Fibroblast of upper back skin (primary cell): ENCODE measurements around the gene HS6ST3.
"Not testable (repeated sequence)": the region's sequence is repeated elsewhere in the genome, so short reads cannot be mapped to it uniquely, and the experiment has no call there.

Source experiments
- DNase-seq: peaks from one replicate; pipeline ENCODE4 v3.0.0-alpha.2; 2013

HS6ST3 gene

GRCh38 chr13:96093296-96094006 is 3.5 kb downstream of the HS6ST3 start:
- no peak for DNase-seq

DNA sequence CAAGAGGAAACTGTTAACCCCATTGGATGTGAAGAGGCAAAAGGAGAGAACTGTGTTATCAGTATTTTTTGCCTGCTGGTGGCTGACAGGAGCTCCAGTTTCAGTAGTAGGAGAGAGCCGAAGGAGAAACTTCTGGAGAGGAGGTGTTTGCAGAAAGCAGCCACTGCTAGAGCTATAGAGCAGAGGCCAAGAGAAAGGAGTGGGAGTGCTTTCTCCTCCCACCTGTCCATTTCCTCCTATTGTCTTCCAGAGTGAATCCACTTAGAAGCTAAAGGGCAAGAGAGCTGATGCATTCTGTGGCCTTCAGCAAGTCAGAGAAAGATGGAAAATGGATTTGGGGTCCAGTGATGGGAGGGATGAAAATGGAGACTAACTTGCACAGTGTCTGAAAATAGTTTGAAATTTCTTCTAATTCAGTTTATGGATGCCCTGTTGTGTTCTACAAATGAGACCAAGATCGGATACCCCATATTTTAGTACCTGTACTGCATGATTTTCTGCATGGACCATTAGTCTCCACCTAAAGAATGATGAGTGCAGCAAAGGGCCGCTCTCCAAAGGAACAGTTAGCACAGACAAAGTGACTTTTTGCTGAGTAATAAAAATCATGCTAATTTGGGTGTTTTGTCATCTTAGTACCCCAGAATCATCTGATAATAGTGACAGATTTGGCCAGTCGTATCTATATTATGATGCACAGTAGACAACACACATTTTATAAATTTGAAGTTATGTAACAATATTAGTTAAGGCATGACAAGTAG is 10.7 kb downstream of the HS6ST3 start:
- DNase-seq: no peak

- no peak for DNase-seq
Measured at GRCh38 chr13:96104516-96104915, 14.6 kb downstream of the HS6ST3 start.

DNA sequence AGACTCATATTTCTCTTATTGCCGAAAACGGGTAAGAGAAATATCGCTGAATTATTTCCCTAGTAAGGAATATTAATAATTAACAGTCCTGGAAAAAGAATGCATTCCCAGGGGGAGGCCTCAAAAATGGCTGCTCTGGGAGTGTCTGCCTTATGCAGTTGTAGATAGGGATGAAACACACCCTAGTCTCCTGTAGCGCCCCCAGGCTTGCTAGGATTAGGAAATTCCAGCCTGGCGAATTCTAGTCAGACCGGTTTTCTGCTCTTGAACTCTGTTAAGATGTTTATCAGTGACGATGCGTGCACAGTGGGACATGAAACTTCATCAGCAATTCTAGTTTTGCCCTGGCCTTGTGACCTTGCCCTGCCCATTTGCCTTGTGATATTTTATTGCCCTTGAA is 18.2 kb downstream of the HS6ST3 start:
- DNase-seq: not testable (repeated sequence)

DNA sequence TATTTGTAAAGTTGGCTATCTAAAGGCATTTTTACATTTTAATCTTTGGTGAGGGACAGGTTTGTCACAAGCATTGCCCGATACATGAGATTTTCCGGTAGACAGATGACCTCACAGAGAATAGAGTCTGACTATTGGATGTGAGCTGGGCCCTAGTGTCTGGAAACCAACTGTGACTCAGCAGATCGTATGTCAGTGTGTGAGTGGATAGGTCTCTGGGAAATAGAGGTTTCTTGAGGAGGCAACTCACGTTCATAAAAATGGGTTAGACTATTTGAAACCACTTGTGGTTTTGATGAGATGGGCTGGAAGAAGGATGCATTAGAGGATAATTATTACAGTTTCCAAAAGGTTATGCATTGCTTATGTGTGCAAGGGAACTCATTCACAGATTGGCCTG is 19.2 kb downstream of the HS6ST3 start:
- no peak for DNase-seq

GRCh38 chr13:96112936-96113335 is 23.0 kb downstream of the HS6ST3 start:
- DNase-seq: no peak

- DNase-seq: not testable (repeated sequence)
Measured at GRCh38 chr13:96115368-96115767, 25.5 kb downstream of the HS6ST3 start.

DNA sequence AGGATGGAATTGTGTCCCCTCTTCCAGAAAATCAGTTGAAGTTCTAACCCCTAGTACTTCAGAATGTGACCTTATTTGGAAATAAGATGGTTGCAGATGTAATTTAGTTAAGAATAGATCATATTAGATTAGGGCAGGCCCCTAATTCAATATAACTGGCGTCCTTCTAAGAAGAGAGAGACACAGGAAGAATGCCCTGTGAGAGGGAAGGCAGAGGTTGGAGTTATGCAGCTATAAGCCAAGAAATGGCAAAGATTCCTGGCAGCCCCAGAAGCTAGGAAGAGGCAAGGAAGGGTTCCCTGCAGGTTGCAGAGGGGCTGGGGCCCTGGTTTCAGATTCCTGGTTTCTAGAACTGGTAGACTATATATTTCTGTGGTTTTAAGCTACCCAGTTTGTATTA is 30.0 kb downstream of the HS6ST3 start:
- no peak for DNase-seq

DNA sequence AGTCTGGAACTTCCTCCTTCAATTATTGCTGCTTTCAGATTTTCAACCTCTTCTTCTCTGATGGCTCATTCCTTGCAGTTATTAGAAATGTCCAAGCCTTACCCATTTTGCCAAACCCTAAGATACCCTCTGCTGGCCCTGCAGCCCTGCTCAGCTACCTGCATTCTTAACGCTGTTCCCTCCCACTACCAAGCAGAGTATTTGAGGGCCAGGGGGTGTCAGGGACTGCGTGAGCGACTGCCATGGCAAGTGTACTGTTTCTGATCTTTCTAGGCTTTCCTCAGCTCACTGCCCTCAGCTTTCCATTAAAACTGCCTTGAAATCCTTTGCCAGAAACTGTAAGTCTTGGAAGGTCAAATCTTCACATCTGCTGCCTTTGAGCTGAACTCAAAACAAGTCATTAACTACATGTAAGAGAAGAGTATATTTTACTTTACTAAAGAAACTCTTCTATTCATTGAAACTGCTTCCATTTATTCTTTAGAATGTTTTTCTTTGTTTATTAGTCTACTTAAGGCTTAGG is 41.0 kb downstream of the HS6ST3 start:
- DNase-seq: no peak

DNA sequence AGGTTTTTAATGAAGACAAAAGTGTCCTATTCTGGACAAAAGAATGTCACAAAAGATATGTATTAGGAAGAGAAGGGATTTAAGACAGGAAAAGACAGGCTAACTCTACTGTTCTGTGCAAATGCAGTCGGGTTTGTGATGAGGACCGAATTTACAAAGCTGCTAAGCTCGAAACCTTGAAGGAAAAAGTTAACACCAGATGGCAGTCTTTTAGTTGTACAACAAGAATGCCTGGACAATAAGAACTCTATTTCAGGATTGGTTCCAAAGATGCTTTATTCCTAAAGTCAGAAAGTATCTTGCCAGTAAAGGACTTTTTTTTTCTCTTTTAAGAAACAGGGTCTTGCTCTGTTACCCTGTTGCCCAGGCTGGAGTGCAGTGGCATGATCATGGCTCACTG is 51.1 kb downstream of the HS6ST3 start:
- peak; percentile 9 for DNase-seq

DNA sequence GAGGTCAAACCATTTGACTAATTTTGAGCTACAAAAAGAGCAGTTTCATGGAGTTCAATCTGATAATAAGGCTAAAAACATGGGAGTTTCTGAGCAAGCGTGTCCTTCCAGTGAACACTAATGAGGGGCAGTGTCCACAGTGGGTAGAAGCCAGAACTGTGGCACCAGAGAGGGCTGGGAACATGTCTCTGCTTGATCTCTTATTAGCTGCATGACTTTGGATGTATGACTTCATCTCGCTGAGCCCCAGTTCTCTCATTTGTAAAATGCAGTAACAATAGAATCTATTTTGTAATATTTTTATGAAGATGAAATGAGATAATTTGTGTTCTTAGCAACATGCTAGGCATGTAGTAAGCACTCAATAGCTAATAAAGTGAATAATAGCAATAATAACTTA is 69.8 kb downstream of the HS6ST3 start:
- no peak for DNase-seq

DNA sequence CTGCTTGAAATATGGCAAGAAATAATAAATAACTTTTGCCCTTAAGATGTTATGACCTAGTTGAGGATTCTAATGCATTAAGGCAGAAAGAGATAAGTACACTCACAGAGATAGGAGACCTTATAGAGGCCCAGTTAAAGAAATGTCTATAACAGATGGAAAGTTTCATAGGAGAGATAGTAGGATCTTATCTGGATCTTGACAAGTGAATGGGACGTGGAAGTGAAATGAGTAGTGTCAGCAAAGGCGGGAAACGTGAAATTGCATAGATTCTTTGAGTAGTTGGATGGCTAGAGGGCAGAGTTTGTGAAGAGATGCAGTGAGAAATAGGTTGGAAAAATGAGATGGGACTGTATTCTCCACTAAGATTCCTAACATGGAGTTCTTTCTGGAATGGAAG is 71.2 kb downstream of the HS6ST3 start:
- no peak for DNase-seq

- no peak for DNase-seq
Measured at GRCh38 chr13:96165840-96166239, 75.9 kb downstream of the HS6ST3 start.

GRCh38 chr13:96172066-96172465 is 82.2 kb downstream of the HS6ST3 start:
- DNase-seq: no peak

GRCh38 chr13:96178759-96179158 is 88.9 kb downstream of the HS6ST3 start:
- DNase-seq: no peak

DNA sequence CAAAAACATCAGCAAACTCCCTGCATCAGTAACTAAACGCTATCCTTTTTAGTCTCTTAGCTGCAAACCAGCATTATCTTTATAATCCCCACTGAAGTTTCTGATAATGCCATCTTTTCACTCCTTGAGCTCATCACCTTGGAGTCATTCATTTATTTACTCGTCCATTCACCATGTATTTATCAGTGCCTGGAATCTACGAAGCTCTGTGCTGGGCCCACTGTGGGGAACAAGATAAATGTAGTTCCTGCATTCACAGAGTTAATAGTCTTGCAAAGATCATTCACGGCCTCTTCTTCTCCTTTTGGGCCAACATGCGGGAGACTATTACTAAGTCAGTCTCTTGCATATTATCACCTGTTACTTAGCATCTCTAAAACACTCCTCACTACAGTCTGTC is 89.4 kb downstream of the HS6ST3 start:
- DNase-seq: no peak

GRCh38 chr13:96181911-96182310 is 92.0 kb downstream of the HS6ST3 start:
- no peak for DNase-seq

DNA sequence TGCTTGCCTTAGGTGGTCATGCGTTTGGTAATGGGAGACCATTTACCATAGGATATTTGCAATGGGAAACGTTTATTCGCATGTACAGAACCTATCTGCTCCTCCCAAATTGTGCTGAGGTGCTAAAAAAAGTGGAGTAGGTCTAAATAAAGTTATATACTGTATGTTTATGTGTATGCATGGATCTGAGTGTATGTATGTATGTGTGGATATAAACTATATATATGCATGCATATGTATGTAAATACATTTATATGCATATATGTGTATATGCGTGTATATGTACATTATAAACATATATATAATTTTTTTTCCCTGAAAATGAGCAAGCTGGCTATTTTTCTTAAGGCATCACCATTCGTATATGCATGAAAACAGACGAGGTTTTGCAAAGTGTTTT is 95.9 kb downstream of the HS6ST3 start:
- DNase-seq: no peak

- no peak for DNase-seq
Measured at GRCh38 chr13:96191367-96191766, 101.5 kb downstream of the HS6ST3 start.

DNA sequence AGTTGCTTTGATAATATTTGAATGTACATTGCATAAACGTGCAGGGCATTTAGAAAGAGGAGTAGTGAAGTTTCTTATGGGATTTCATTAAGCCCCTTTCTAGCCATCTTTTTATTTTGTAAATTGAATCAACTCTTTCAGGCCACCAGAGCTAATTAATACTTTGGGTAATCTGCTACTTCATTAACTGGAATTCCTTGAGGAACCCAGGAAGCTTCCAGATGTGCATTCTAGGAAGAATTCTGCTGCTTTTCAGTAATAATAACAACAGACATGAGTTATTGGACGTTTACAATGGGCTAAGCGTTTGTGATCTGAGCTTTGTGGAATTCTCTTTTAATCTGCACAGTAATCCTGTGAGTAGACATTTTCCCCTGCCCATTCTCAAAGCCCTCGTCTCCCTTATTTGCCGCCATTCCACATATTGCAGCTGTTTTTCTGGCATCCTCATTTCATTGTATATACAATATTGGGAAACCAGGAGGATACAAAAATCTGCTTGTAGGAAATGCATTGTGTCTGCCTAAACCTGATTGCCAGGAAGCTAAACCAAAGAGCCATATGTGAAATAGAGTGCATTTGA is 103.9 kb downstream of the HS6ST3 start:
- DNase-seq: no peak

DNA sequence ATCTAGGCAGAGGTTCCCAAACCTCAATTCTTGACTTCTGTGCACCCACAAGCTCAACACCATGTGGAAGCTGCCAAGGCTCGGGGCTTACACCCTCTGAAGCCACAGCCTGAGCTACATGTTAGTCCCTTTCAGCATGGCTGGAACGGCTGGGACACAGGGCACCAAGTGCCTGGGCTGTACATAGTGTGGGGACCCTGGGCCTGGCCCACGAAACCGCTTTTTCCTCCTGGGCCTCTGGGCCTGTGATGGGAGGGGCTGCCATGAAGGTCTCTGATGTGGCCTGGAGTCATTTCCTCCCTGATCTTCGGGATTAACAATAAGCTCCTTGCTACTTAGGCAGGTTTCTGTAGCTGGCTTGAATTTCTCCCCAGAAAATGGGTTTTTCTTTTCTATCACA is 108.1 kb downstream of the HS6ST3 start:
- DNase-seq: no peak

DNA sequence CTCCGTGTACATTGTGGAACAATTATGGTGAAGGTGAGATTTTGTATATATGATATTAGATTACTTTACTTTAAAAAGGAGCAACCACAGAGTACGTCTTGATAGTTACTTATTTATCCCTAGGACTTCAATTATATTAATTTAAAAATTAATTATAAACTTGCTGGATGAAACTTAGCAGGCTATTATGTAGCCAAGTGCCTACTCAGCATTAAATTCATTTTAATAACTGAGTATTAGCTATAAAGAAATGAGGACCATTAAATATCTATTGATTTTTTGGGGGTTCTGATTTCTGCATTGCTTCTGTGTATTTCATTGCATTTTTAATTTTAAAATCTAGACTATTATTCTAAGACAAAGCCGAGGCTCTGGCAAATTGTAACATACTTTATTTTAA is 109.4 kb downstream of the HS6ST3 start:
- DNase-seq: no peak

DNA sequence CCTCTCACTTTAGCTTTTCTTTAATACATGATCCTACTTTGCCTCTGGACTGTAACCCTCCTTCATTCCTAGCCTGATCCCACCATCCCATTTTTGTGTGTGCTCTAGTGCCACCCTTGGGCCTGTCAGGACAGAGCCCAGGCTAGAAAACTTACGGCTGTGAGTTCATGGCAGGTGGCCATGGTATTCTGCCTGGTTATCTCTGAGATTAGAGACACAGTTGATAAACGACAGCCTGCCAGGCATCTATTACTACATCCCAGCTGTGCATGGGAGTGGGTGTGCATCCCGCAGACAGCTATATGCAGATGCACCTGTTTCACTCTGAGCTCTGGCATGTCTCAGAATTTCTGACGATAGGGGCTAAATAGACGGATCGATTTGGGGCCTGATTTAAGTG is 110.9 kb downstream of the HS6ST3 start:
- no peak for DNase-seq

DNA sequence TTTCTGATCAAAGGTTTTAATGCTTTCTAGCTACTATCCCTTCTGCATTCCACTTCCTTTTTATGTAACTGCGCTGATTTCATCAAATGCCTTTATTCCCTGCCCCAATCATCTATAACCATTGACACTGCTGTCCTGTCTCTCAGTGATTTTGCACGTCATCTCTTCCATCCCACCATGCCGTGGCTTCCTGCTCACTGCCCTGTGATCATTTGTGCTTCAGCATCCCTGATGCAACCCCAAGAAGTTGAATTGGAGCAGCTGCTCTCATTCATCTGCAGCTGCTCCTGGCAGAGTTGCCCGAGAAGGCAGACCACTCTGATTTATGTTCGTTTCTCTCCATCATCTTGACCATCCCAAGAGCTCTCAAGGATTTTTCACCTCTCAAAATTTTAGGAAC is 112.4 kb downstream of the HS6ST3 start:
- no peak for DNase-seq
